Left lobe of liver (tissue), 2 donors: ENCODE data around the gene GTF3C2. TPM values are rescaled to one million over a fixed set of nuclear protein-coding genes. Genes with fewer than 3 reads are reported as not detected.
"Not testable (repeated sequence)": the region's sequence is repeated elsewhere in the genome, so short reads cannot be mapped to it uniquely, and the experiment has no call there.

Source experiments
- ATAC-seq: fragments of 200-7000 bp; cut with Tn5 transposase; one replicate; pipeline ENCODE4 v1.9.1; 2020; ENCODE audit warnings: mild to moderate bottlenecking, moderate library complexity
- DNase-seq: peaks from one replicate; pipeline ENCODE4 v3.0.0-alpha.2; 2020; ENCODE audit warnings: low spot score
- total RNA-seq: library from RNA; stranded (reverse); gene quantifications from one replicate; pipeline ENCODE4 v1.2.1, GENCODE V29; 2021
- donor health status: DM: no; HTN: no; CAD: no; lungs with moderate emphysema.
- donor health status: DM: no; HTN: yes; CAD: no.

Gene GTF3C2
- total RNA-seq, 1 donor from 2014 or later: 19.2 TPM

DNA sequence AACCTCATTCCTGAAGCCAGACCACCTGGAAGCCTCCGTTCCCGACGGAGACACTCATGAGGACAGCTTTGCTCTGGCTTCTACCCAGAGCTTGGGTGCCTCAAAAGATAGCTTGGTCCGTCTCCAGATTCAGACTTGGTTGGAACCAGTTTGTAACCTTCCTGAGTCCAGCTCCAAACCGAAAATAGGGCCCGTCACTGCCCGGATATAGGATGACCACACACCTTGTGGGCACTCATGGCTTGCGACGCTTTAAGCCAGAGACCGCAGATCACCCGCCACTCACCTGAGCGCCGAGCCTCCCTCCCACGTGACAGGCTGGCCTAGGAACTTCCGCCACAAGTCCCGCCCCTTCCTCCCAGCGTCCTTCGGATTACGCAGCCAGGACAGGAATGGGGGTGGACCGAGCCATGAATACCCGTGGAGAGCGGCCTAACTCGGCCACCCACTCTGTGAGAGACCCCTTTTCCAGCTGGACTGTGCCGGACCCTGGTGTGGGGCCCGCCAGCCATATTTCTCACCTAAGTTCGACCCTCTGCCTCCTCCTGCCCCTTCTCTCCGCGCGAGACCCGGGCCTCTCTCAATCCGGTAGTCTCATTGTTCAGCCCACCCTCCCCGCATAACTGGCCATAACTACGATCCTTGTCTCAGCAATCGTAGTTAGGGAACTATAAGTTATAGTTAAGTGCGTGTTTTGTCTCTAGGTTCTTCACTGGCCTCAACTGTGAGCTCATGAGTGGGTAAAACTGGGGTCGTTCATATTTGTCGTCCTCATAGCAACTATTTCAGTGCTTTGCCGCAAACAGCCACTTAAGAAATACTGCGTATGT lies 33.6 kb downstream of the GTF3C2 start, which contains the start of gene MPV17:
TSS of gene MPV17 (minus strand) at position 332 of the 830 bp plus-strand sequence. CDS start 580 bp downstream, outside the sequence.
- DNase-seq (peak; percentile 93), ATAC-seq (peak; percentile 92)

GRCh38 chr2:27322301-27322765 lies 34.2 kb downstream of the GTF3C2 start:
- no peak for DNase-seq
- peak; percentile 4 for ATAC-seq

- DNase-seq (peak; percentile 87), ATAC-seq (peak; percentile 82)
These were observed 35.5 kb downstream of the GTF3C2 start for GRCh38 chr2:27320958-27321543.

GRCh38 chr2:27319839-27320238 lies 36.7 kb downstream of the GTF3C2 start:
- DNase-seq, ATAC-seq: not testable (repeated sequence)

GRCh38 chr2:27316655-27317412 lies 39.7 kb downstream of the GTF3C2 start:
- no peak for DNase-seq
- ATAC-seq: no peak

GRCh38 chr2:27315122-27315521 lies 41.4 kb downstream of the GTF3C2 start:
- no peak for DNase-seq
- ATAC-seq: no peak

- ATAC-seq (no peak), DNase-seq (no peak)
These were observed 41.9 kb downstream of the GTF3C2 start for GRCh38 chr2:27314709-27315108.

GRCh38 chr2:27313882-27314645 lies 42.5 kb downstream of the GTF3C2 start:
- DNase-seq (no peak), ATAC-seq (no peak)

GRCh38 chr2:27312152-27312551 lies 44.4 kb downstream of the GTF3C2 start:
- DNase-seq: no peak
- no peak for ATAC-seq

DNA sequence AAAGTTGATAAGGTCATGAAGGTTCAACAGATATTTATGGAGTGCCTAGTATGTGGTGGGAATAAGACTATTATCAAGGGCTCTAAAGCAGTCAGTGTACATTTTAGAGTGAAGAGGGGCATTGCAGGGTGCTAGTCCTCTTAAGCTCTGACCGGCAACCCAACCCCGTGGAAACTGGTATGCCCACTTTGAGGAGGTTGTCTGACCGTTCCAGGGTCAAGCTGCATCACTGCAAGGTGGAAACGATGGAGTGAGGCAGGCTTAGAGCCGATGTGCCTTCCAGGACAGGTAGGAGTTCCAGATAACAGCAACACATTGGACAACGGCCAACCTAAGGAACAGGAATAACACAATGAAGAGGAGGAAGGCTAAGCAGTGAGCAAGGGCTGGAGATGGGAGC lies 46.9 kb downstream of the GTF3C2 start:
- DNase-seq (no peak), ATAC-seq (peak; percentile 11)

DNA sequence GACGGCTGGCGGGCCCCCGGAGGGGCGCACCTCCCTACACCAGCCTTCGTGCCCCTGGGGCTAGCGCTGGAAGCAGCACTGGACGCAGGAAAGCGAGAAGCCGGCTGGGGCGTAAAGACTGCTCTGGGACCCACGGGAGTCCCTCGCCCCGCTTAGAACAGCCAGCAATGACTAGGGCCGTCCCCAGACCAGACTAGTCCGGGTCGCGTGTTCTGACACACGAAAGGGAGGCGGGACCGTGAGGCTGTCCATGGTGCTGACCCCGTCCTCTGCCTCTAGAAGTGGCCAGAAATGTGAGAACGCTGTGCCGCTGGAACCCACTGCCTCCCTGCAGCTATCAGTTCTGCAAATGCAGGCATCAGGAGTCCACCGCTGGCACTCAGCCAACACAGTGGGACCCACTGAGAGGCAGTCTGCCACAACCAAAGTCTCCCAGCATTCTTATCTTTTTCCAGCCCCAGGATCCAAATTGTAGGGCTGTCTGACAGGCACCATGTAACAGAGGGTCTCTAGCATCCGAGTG lies 48.1 kb downstream of the GTF3C2 start, which contains the start of gene UCN:
TSS of gene UCN (minus strand) at position 87 of the 523 bp plus-strand sequence. CDS start 550 bp downstream, outside the sequence.
- ATAC-seq (peak; percentile 37), DNase-seq (no peak)

GRCh38 chr2:27307545-27308358 lies 48.8 kb downstream of the GTF3C2 start:
- DNase-seq (no peak), ATAC-seq (peak; percentile 27)

GRCh38 chr2:27307287-27307544 lies 49.3 kb downstream of the GTF3C2 start:
- ATAC-seq (no peak), DNase-seq (no peak)

DNA sequence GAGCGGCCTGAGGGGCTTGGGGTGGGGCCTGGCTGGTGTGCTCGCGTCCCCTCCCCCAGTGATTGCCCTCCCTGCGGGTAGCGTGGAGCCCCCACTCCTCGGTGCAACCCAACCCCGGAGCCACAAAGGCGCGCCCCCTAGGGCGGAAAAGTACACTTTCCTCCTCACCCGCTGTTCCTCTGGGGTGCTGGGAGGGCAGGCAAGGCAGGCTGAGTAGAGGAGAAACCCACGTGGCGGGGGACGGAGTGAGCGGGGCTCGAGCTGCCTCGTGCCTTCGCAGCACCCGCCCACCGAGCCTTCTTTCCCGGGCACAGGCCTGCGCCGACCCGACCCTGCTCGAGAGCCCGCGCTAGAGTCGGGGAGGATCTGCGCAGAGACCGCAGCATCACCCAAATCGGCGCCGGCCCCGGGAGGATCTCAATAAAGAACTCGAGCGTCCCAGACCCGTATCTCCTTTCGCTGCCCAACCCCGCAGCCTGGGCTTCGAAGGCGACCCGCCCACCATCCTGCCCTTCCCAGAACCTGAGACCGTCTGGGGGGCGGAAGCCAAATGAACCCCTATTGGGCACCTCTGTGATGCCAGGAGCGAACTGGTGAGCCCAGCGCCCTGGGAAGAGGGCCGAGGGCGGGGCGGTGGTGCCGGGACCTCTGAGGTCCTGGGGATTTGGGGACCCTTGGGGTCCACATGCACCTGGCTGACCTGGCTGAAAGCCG lies 49.8 kb downstream of the GTF3C2 start:
- no peak for ATAC-seq
- DNase-seq: no peak

- no peak for DNase-seq
- no peak for ATAC-seq
These were observed 50.4 kb downstream of the GTF3C2 start for GRCh38 chr2:27306136-27306535.

- ATAC-seq (no peak), DNase-seq (no peak)
These were observed 51.0 kb downstream of the GTF3C2 start for GRCh38 chr2:27305516-27305915.

DNA sequence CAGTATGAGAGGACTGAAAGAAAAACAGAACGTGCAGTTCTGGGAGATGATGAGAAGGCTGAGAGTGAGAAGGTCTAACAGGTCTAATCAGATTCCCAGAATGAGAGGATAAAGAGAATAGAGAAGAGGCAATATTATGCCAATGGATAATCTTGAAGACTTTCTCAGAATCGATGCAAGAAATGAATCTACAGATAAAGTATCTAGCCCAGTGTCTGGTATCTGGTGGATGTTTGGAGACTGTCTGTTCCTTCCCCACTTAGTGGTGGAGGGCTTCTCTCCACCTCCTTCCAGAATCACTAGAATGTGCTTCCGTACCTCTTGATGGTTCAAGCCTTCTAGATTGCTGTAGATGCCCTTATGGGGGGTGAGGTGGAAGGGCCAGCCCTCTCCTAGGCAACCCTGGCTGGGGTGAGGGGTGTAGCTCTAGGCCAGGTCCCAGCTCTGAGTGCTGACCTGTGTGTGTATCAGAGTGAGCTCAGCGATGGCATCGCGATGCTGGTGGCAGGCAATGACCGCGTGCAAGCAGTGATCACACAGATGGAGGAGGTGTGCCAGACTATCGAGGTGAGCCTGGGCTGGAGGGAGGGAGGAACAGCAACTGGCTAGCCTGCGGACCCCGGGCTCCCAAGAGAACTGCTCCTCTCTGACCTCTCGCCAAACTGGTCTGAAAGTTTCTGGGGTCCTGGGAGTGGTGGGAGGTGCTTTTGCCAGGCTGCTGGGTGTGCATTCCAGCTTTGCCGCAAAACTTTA lies 51.9 kb downstream of the GTF3C2 start:
- DNase-seq (no peak), ATAC-seq (no peak)
